Caco-2 (cell line): ENCODE data around the gene CHDH. TPM values are rescaled to one million over a fixed set of nuclear protein-coding genes. Genes with fewer than 3 reads are reported as not detected.

ENCODE experiments used
- BruUV-seq: library from RNA; stranded (reverse); fragments of 400-500 nt; replicated peaks from 2 replicates; lab custom pipeline; 2021; lab: Mats Ljungman, UMichigan
- CTCF ChIA-PET: fragments of 300-600 bp; sonication (Branson Sonifier 250); formaldehyde crosslinking; loops from one replicate; lab custom pipeline; 2022; ENCODE audit warnings: antibody characterized with exemption; lab: Charles Lee
- POLR2A ChIA-PET: fragments of 300-600 bp; sonication (Branson Sonifier 250); formaldehyde crosslinking; loops from one replicate; lab custom pipeline; 2022; ENCODE audit warnings: antibody characterized with exemption; lab: Charles Lee
- DNase-seq, 2 experiments: peaks; one replicate each; pipeline versions ENCODE4 v3.0.0 to v3.0.0-alpha.2; 2020 to 2022
- H3K27me3 ChIP-seq: replicated peaks from 2 replicates; pipeline ENCODE4 v1.6.0; 2011; ENCODE audit warnings: low read length; ENCODE audit not compliant: control insufficient read depth, insufficient read depth
- H3K36me3 ChIP-seq: 2 replicates; pipeline ENCODE4 v1.5.1; 2011; ENCODE audit warnings: low read length; ENCODE audit not compliant: control insufficient read depth, insufficient read depth
- H3K4me1 ChIP-seq: fragments of 250-450 bp; sonication (Bioruptor Pico); 2 replicates; pipeline ENCODE4 v1.5.1; 2020; ENCODE audit warnings: mild to moderate bottlenecking
- H3K4me3 ChIP-seq: 2 replicates; pipeline ENCODE4 v1.5.1; 2011; ENCODE audit warnings: low read depth, mild to moderate bottlenecking, control low read depth, low read length
- H3K9me3 ChIP-seq: fragments of 250-450 bp; sonication (Bioruptor Pico); 2 replicates; pipeline ENCODE4 v1.5.1; 2020; ENCODE audit warnings: mild to moderate bottlenecking, moderate library complexity
- H3K27ac Mint-ChIP-seq: one replicate; pipeline ENCODE4 v1.8.0; 2022; ENCODE audit warnings: mixed read lengths; ENCODE audit not compliant: unreplicated experiment
- H3K27me3 Mint-ChIP-seq: one replicate; pipeline ENCODE4 v1.8.0; 2022; ENCODE audit warnings: mixed read lengths; ENCODE audit not compliant: insufficient read depth, unreplicated experiment
- H3K36me3 Mint-ChIP-seq: one replicate; pipeline ENCODE4 v1.8.0; 2022; ENCODE audit warnings: mild to moderate bottlenecking, mixed read lengths; ENCODE audit not compliant: insufficient read depth, unreplicated experiment
- H3K4me1 Mint-ChIP-seq: one replicate; pipeline ENCODE4 v1.8.0; 2022; ENCODE audit warnings: low read depth, mixed read lengths; ENCODE audit not compliant: unreplicated experiment
- H3K4me3 Mint-ChIP-seq: one replicate; pipeline ENCODE4 v1.8.0; 2022; ENCODE audit warnings: mild to moderate bottlenecking, moderate library complexity, mixed read lengths; ENCODE audit not compliant: unreplicated experiment
- H3K9me3 Mint-ChIP-seq: one replicate; pipeline ENCODE4 v1.8.0; 2022; ENCODE audit warnings: mixed read lengths; ENCODE audit not compliant: unreplicated experiment
- CTCF ChIP-seq, 2 experiments: fragments of 200-600 bp in 1 of 2; IDR thresholded peaks; 1 replicate in 1 of 2; 2 replicates in 1 of 2; pipeline versions ENCODE4 v1.5.1 to v1.8.0; 2011 to 2022; ENCODE audit warnings: antibody characterized with exemption in 1 of 2, control low read depth in 1 of 2, inconsistent platforms in 1 of 2, low read depth in 1 of 2, low read length in 1 of 2, mild to moderate bottlenecking in 1 of 2, moderate library complexity in 1 of 2; ENCODE audit not compliant: insufficient read depth in 1 of 2, severe bottlenecking in 1 of 2, unreplicated experiment in 1 of 2
- intact Hi-C: fragments of 100-400 bp; cut with micrococcal nuclease; formaldehyde crosslinking; loops from one replicate; pipeline ENCODE4 v1.10.0; 2022; ENCODE audit not compliant: unreplicated experiment
- total RNA-seq: library from RNA; stranded (reverse); gene quantifications from 2 replicates; pipeline ENCODE4 v1.2.3, GENCODE V29; 2022

The CHDH gene
- total RNA-seq, 1 experiment from 2014 or later, result 32.4 TPM

GRCh38 chr3:53764026-53764775 lies 82.0 kb downstream of the CHDH start:
- no peaks in the 10 kb centered on the region for H3K27me3 Mint-ChIP-seq
- no peak overlapping the region for H3K4me3 Mint-ChIP-seq
- no peaks in the 10 kb centered on the region for H3K36me3 Mint-ChIP-seq
- POLR2A ChIA-PET, result no interaction called here
- intact Hi-C loops, result no loop called here
- no peaks in the 10 kb centered on the region for H3K9me3 Mint-ChIP-seq
- TF ChIP-seq CTCF (IDR thresholded peaks at IDR 0.05; ENCODE audit: insufficient read depth in 1 of 2, low read depth in 1 of 2, low read length in 1 of 2, severe bottlenecking in 1 of 2, unreplicated experiment in 1 of 2), result no peak
- no TSS peak for BruUV-seq
- Histone ChIP-seq H3K4me3 (no peak overlapping the region), H3K27me3 (no peaks in the 10 kb centered on the region; the same call in 1 of the 2 replicates), H3K36me3 (no peaks in the 10 kb centered on the region), H3K4me1 (no peaks in the 10 kb centered on the region), H3K9me3 (no peaks in the 10 kb centered on the region)
- H3K4me1 Mint-ChIP-seq, result no peaks in the 10 kb centered on the region
- DNase-seq, result no peak
- no peak overlapping the region for H3K27ac Mint-ChIP-seq
- CTCF ChIA-PET, result interaction anchor here (0.7 kb wide), 1 partner anchor 34 kb away, joined by 3 read pairs; no protein-coding TSS in a partner anchor

GRCh38 chr3:53763353-53763752 lies 82.9 kb downstream of the CHDH start:
- no peak for TF ChIP-seq CTCF (IDR thresholded peaks at IDR 0.05; ENCODE audit: insufficient read depth in 1 of 2, low read depth in 1 of 2, low read length in 1 of 2, severe bottlenecking in 1 of 2, unreplicated experiment in 1 of 2)
- BruUV-seq, result no TSS peak
- no peak for DNase-seq
- intact Hi-C loops, result no loop called here
- H3K27ac Mint-ChIP-seq, result no peak overlapping the region
- no peaks in the 10 kb centered on the region for H3K4me1 Mint-ChIP-seq
- H3K9me3 Mint-ChIP-seq, result no peaks in the 10 kb centered on the region
- H3K36me3 Mint-ChIP-seq, result no peaks in the 10 kb centered on the region
- H3K27me3 ChIP-seq, result no peaks in the 10 kb centered on the region; the same call in 1 of the 2 replicates
- no peaks in the 10 kb centered on the region for H3K36me3 ChIP-seq
- H3K4me3 Mint-ChIP-seq, result no peak overlapping the region
- ChIA-PET POLR2A (no interaction called here), CTCF (no interaction called here)
- no peaks in the 10 kb centered on the region for H3K4me1 ChIP-seq
- no peaks in the 10 kb centered on the region for H3K27me3 Mint-ChIP-seq
- no peaks in the 10 kb centered on the region for H3K9me3 ChIP-seq
- no peak overlapping the region for H3K4me3 ChIP-seq

Other genes with a start within 250 kb of the CHDH start
- gene IL17RB, start 149 bp upstream of the CHDH start, total RNA-seq, result 27.5 and 30.0 TPM in 2 replicates
- 34.4 and 35.2 TPM in 2 replicates for gene ACTR8, start 35.7 kb upstream of the CHDH start, total RNA-seq
- 51.5 and 56.6 TPM in 2 replicates for gene SELENOK, start 45.4 kb upstream of the CHDH start, total RNA-seq